Epithelial cell of proximal tubule (primary cell): ENCODE data around the gene NEDD9. TPM values are rescaled to one million over a fixed set of nuclear protein-coding genes. Genes with fewer than 3 reads are reported as not detected.

Experiments used
- DNase-seq: peaks from one replicate; pipeline ENCODE4 v3.0.0-alpha.2; 2011; ENCODE audit warnings: low read depth
- H3K4me3 ChIP-seq: 2 replicates; pipeline ENCODE4 v1.5.1; 2011; ENCODE audit warnings: low read depth, mild to moderate bottlenecking, low read length
- CTCF ChIP-seq: conservative IDR thresholded peaks from 2 replicates; pipeline ENCODE4 v1.5.1; 2012; ENCODE audit warnings: low read depth, mild to moderate bottlenecking, low read length
- total RNA-seq: library from RNA; depleted of rRNA; stranded (reverse); fragments of >200 nt; gene quantifications from 2 replicates; pipeline ENCODE4 v1.2.3, GENCODE V29; 2015

Gene NEDD9
- total RNA-seq, 1 donor from 2014 or later, result 35.1 TPM

- TF ChIP-seq CTCF, result no peak
- no peak for DNase-seq
- H3K4me3 ChIP-seq, result no peak overlapping the region
Observed at GRCh38 chr6:11268978-11269377, 36.5 kb upstream of the NEDD9 start.

- DNase-seq, result no peak
- no peak overlapping the region for H3K4me3 ChIP-seq
- TF ChIP-seq CTCF, result no peak
Observed at GRCh38 chr6:11266926-11267325, 34.5 kb upstream of the NEDD9 start.

- H3K4me3 ChIP-seq, result no peak overlapping the region
- no peak for DNase-seq
- TF ChIP-seq CTCF, result no peak
Observed at GRCh38 chr6:11265932-11266331, 33.5 kb upstream of the NEDD9 start.

- no peak overlapping the region for H3K4me3 ChIP-seq
- no peak for DNase-seq
- TF ChIP-seq CTCF, result no peak
Observed at GRCh38 chr6:11264100-11264499, 31.6 kb upstream of the NEDD9 start.

- H3K4me3 ChIP-seq, result no peak overlapping the region
- peak; percentile 88 for DNase-seq
- TF ChIP-seq CTCF, result no peak
Observed at GRCh38 chr6:11263291-11263775, 30.9 kb upstream of the NEDD9 start.

GRCh38 chr6:11262242-11262641 is 29.8 kb upstream of the NEDD9 start:
- no peak for TF ChIP-seq CTCF
- DNase-seq, result no peak
- H3K4me3 ChIP-seq, result no peak overlapping the region

- TF ChIP-seq CTCF, result no peak
- no peak overlapping the region for H3K4me3 ChIP-seq
- no peak for DNase-seq
Observed at GRCh38 chr6:11260249-11261038, 28.0 kb upstream of the NEDD9 start.
